SH-SY5Y (cell line): ENCODE results near the gene SLC28A1.

ENCODE experiments used
- GATA2 ChIP-seq: IDR thresholded peaks from 2 replicates; pipeline ENCODE4 v1.6.1; 2011; ENCODE audit warnings: mild to moderate bottlenecking, low read depth, low read length
- GATA3 ChIP-seq: IDR thresholded peaks from 2 replicates; pipeline ENCODE4 v1.6.1; 2011; ENCODE audit warnings: low read depth, mild to moderate bottlenecking, low read length, moderate library complexity

DNA sequence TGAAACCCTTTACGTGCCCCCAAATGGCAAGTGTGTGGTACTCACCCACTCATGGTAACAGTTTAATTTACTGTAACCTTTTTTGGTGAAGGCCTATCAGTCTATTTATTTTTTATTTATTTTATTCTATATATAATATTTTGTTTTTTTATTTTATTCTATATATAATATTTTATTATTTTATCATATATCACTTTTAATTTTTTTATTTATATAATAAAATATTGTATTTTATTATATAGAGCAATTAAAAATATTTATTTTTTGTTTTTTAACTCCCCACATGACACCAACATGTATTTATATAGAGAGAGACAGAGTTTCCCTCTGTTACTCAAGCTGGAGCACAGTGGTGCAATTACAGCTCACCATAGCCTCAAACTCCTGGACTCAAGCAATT, 41.4 kb downstream of the SLC28A1 start:
- TF ChIP-seq GATA2, result no peak
- TF ChIP-seq GATA3, result no peak
